OCI-LY1 (cell line): ENCODE results near the gene POU6F2.

Experiments
- H2AFZ ChIP-seq: fragments of 200-600 bp; sonication (generic), shearing (Covaris generic); 2 replicates; pipeline ENCODE4 v1.6.0; 2014; ENCODE audit warnings: antibody characterized with exemption, mild to moderate bottlenecking, low read length
- H3F3A ChIP-seq: fragments of 200-600 bp; sonication (generic), shearing (Covaris generic); 2 replicates; pipeline ENCODE4 v1.6.0; 2014; ENCODE audit warnings: mild to moderate bottlenecking, antibody characterized with exemption, low read length, moderate library complexity; ENCODE audit not compliant: insufficient read depth
- H3K27ac ChIP-seq: fragments of 200-600 bp; sonication (generic); 2 replicates; pipeline ENCODE4 v1.5.1; 2014; ENCODE audit warnings: low read length, mixed run types, mild to moderate bottlenecking, low read depth; ENCODE audit not compliant: poor library complexity, severe bottlenecking
- H3K27me3 ChIP-seq: fragments of 200-600 bp; sonication (generic); 2 replicates; pipeline ENCODE4 v1.6.0; 2014; ENCODE audit warnings: antibody characterized with exemption, mild to moderate bottlenecking, low read length, moderate library complexity; ENCODE audit not compliant: insufficient read depth
- H3K36me3 ChIP-seq: fragments of 200-600 bp; sonication (generic); 2 replicates; pipeline ENCODE4 v1.6.1; 2014; ENCODE audit warnings: mild to moderate bottlenecking, antibody characterized with exemption, low read length, moderate library complexity, mixed read lengths; ENCODE audit not compliant: insufficient read depth
- H3K4me1 ChIP-seq: fragments of 200-600 bp; sonication (generic); 2 replicates; pipeline ENCODE4 v1.5.1; 2014; ENCODE audit warnings: mild to moderate bottlenecking, low read length, moderate library complexity; ENCODE audit not compliant: insufficient read depth, severe bottlenecking
- H3K4me2 ChIP-seq: fragments of 200-600 bp; sonication (generic), shearing (Covaris generic); 2 replicates; pipeline ENCODE4 v1.6.1; 2014; ENCODE audit warnings: low read length
- H3K4me3 ChIP-seq: fragments of 200-600 bp; sonication (generic); 2 replicates; pipeline ENCODE4 v1.5.1; 2014; ENCODE audit warnings: low read length, low read depth, mild to moderate bottlenecking, mixed read lengths; ENCODE audit not compliant: poor library complexity, severe bottlenecking
- H3K79me2 ChIP-seq: fragments of 200-600 bp; shearing (Covaris generic); 2 replicates; pipeline ENCODE4 v1.6.1; 2016; ENCODE audit warnings: mixed run types, low read length, mixed read lengths; ENCODE audit not compliant: insufficient read depth
- H3K9ac ChIP-seq: fragments of 200-600 bp; sonication (generic), shearing (Covaris generic); 2 replicates; pipeline ENCODE4 v1.6.1; 2014; ENCODE audit warnings: mild to moderate bottlenecking, low read length, mixed read lengths
- H3K9me2 ChIP-seq: fragments of 200-600 bp; sonication (generic), shearing (Covaris generic); 2 replicates; pipeline ENCODE4 v1.6.1; 2014; ENCODE audit warnings: low read depth, mild to moderate bottlenecking, low read length, mixed read lengths
- H3K9me3 ChIP-seq: fragments of 200-600 bp; shearing (Covaris generic); 2 replicates; pipeline ENCODE4 v1.6.1; 2014; ENCODE audit warnings: low read length, mixed read lengths
- H4K20me1 ChIP-seq: fragments of 200-600 bp; sonication (generic), shearing (Covaris generic); 2 replicates; pipeline ENCODE4 v1.6.0; 2016; ENCODE audit warnings: mild to moderate bottlenecking, low read length; ENCODE audit not compliant: insufficient read depth
- EZH2 ChIP-seq: fragments of 200-600 bp; sonication (generic), shearing (Covaris generic); IDR thresholded peaks from 2 replicates; pipeline ENCODE4 v1.8.0; 2017; ENCODE audit warnings: borderline replicate concordance, mixed run types, mild to moderate bottlenecking, antibody characterized with exemption, low read length, moderate library complexity, mixed read lengths
- TF ChIP-seq, protein P1 (sequence below): fragments of 200-600 bp; sonication (generic), shearing (Covaris generic); IDR thresholded peaks from 2 replicates; pipeline ENCODE4 v1.5.1; 2017; ENCODE audit warnings: mild to moderate bottlenecking, antibody characterized with exemption, low read length, moderate library complexity, mixed read lengths

The POU6F2 gene

DNA sequence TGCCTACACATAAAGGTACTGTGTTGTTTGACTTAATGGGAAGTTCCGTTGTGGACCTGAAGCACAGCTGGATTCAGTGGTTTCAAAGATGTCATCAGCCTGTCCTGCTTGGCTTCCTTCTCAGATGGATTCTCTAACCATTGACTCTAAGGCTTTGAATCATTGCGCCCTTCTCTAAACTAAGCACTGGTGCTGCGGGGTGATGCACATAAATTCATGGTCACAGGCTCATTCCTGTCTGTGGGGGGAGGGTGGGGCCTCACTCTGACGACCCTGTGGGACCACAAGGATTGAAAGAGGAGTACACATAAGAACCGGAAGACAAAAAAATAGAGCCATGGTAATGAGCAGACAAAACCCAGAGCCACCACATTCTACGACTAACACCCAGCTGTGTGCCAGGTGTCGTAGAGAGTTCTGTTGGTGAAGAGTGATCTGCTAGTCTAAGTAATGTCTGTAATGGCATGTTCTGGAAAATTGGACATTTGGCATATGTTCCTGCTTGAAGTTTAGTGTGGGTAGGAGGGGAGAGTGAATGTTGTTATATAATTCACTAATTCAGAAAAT lies 491.2 kb downstream of the POU6F2 start:
- Histone ChIP-seq H3K36me3 (no peaks in the 10 kb centered on the region), H3F3A (no peaks in the 10 kb centered on the region), H4K20me1 (no peaks in the 10 kb centered on the region), H3K27me3 (no peaks in the 10 kb centered on the region; the same call in 1 of the 2 replicates), H3K79me2 (no peaks in the 10 kb centered on the region), H3K4me3 (no peak overlapping the region), H3K9me2 (no peaks in the 10 kb centered on the region), H3K4me1 (no peaks in the 10 kb centered on the region), H3K9me3 (no peaks in the 10 kb centered on the region), H3K27ac (no peak overlapping the region), H2AFZ (no peak overlapping the region), H3K4me2 (no peak overlapping the region), H3K9ac (no peak overlapping the region)
- no peak for TF ChIP-seq EZH2

DNA sequence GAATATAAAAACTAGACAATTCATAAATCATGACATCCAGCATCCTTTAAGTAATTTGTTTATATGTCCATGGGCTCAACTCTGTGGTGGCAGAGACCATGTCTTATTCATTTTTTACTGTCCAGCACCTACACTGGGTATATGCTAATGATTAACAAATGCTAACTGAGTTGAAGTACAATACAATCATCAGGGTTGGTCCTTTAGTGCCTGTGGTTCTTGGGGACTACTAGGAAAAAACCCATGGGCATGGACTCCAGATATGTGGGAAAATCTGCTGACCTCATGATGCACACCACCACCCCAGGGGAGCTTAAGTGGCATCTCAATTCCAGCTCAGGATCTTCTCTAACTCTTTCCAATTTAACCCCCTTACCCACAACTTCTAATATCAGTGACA lies 503.2 kb downstream of the POU6F2 start:
- Histone ChIP-seq H3K9ac (no peak overlapping the region), H3F3A (no peaks in the 10 kb centered on the region), H3K36me3 (no peaks in the 10 kb centered on the region), H3K4me1 (no peaks in the 10 kb centered on the region), H3K79me2 (no peaks in the 10 kb centered on the region), H3K27ac (no peak overlapping the region), H3K9me2 (no peaks in the 10 kb centered on the region), H3K4me2 (no peak overlapping the region), H2AFZ (no peak overlapping the region), H3K9me3 (no peaks in the 10 kb centered on the region), H3K27me3 (no peaks in the 10 kb centered on the region; the same call in 1 of the 2 replicates), H4K20me1 (no peaks in the 10 kb centered on the region), H3K4me3 (no peak overlapping the region)
- TF ChIP-seq, protein P1, sequence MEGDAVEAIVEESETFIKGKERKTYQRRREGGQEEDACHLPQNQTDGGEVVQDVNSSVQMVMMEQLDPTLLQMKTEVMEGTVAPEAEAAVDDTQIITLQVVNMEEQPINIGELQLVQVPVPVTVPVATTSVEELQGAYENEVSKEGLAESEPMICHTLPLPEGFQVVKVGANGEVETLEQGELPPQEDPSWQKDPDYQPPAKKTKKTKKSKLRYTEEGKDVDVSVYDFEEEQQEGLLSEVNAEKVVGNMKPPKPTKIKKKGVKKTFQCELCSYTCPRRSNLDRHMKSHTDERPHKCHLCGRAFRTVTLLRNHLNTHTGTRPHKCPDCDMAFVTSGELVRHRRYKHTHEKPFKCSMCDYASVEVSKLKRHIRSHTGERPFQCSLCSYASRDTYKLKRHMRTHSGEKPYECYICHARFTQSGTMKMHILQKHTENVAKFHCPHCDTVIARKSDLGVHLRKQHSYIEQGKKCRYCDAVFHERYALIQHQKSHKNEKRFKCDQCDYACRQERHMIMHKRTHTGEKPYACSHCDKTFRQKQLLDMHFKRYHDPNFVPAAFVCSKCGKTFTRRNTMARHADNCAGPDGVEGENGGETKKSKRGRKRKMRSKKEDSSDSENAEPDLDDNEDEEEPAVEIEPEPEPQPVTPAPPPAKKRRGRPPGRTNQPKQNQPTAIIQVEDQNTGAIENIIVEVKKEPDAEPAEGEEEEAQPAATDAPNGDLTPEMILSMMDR = no peak
- TF ChIP-seq EZH2 = no peak

DNA sequence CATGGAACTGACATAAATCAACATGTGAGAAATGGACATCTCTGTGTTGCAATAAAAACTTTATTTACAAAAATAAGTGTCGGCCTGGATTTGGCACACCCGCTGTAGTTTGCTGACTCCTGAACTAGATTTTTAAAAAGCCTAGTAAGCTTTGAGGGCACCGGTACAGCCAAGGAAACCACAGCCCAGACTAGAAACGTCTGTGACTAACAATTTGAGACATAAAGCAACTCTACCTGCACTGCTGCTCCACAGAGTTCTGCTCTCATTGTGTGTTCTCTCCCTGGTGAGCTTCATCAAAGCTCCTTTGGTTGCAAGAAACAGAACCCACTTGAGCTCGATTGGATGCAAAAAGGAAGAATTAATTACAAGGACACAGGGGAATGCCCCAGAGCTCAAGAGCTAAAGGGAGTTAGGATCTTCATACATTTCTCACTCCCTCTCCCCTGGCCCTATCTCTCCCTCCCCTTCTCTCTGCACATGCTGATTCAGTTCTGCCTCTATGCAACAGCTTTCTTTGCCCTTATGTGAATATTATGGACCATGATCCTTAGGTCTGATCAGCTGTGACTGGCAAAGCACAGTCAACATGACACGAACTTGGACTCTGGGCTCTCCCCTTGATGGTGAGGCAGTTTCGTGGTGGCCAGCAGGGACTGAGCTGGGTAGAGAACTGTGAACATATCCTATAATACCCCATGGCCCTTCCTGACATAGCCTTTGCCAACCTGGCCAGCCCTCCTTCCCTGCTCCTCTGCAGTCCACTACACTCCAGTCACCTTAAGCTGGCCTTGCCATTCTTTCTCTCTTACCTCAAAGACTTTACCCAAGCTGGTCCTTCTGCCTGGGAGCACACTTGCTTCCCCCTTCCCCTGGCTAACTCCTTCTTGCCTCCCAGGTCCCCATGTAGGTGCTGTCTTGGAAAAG lies 511.0 kb downstream of the POU6F2 start:
- no peaks in the 10 kb centered on the region for H3K4me1 ChIP-seq
- H4K20me1 ChIP-seq = no peaks in the 10 kb centered on the region
- H3K79me2 ChIP-seq = no peaks in the 10 kb centered on the region
- no peak overlapping the region for H3K4me2 ChIP-seq
- H3K9me2 ChIP-seq = no peaks in the 10 kb centered on the region
- no peaks in the 10 kb centered on the region for H3F3A ChIP-seq
- H3K9ac ChIP-seq = no peak overlapping the region
- H3K27me3 ChIP-seq = no peaks in the 10 kb centered on the region
- H3K27ac ChIP-seq = no peak overlapping the region
- no peak overlapping the region for H3K4me3 ChIP-seq
- TF ChIP-seq, protein P1 = no peak
- no peak for TF ChIP-seq EZH2
- no peak overlapping the region for H2AFZ ChIP-seq
- no peaks in the 10 kb centered on the region for H3K9me3 ChIP-seq
- H3K36me3 ChIP-seq = no peaks in the 10 kb centered on the region
